DMS153 treated with DMSO at 0.1 percent for 48 hours (cell line): ENCODE data around the gene ABCA1.
"Not testable (repeated sequence)": the region's sequence is repeated elsewhere in the genome, so short reads cannot be mapped to it uniquely, and the experiment has no call there.

Source experiments
- DNase-seq: peaks from one replicate; lab custom pipeline; 2025; ENCODE audit not compliant: unreplicated experiment; lab: John Stamatoyannopoulos, UW

The ABCA1 gene

GRCh38 chr9:104927912-104928740 lies at the start of gene ABCA1:
Gene ABCA1 (minus strand): TSS chr9:104928155. CDS start chr9:104903679, 24,476 bp downstream.
- DNase-seq = peak; percentile 49

- no peak for DNase-seq
Measured at GRCh38 chr9:104977580-104977979, 49.6 kb upstream of the ABCA1 start.

GRCh38 chr9:104977168-104977567 lies 49.2 kb upstream of the ABCA1 start:
- DNase-seq = no peak

- DNase-seq = not testable (repeated sequence)
Measured at GRCh38 chr9:104975966-104976595, 48.1 kb upstream of the ABCA1 start.

GRCh38 chr9:104974053-104974962 lies 46.4 kb upstream of the ABCA1 start:
- DNase-seq = no peak

- no peak for DNase-seq
Measured at GRCh38 chr9:104972242-104972866, 44.4 kb upstream of the ABCA1 start.

- no peak for DNase-seq
Measured at GRCh38 chr9:104971511-104971910, 43.6 kb upstream of the ABCA1 start.

GRCh38 chr9:104970271-104970987 lies 42.5 kb upstream of the ABCA1 start:
- no peak for DNase-seq

- DNase-seq = no peak
Measured at GRCh38 chr9:104969116-104969515, 41.2 kb upstream of the ABCA1 start.

GRCh38 chr9:104968025-104968982 lies 40.3 kb upstream of the ABCA1 start:
- DNase-seq = peak; percentile 79

- DNase-seq = no peak
Measured at GRCh38 chr9:104963076-104963475, 35.1 kb upstream of the ABCA1 start.

- no peak for DNase-seq
Measured at GRCh38 chr9:104961701-104962359, 33.9 kb upstream of the ABCA1 start.

GRCh38 chr9:104961238-104961637 lies 33.3 kb upstream of the ABCA1 start:
- peak; percentile 84 for DNase-seq

GRCh38 chr9:104960662-104961061 lies 32.7 kb upstream of the ABCA1 start:
- peak; percentile 19 for DNase-seq

- no peak for DNase-seq
Measured at GRCh38 chr9:104958751-104959150, 30.8 kb upstream of the ABCA1 start.

GRCh38 chr9:104958006-104958405 lies 30.1 kb upstream of the ABCA1 start:
- DNase-seq = not testable (repeated sequence)

GRCh38 chr9:104951487-104951886 lies 23.5 kb upstream of the ABCA1 start:
- no peak for DNase-seq

- DNase-seq = no peak
Measured at GRCh38 chr9:104950838-104951237, 22.9 kb upstream of the ABCA1 start.

- no peak for DNase-seq
Measured at GRCh38 chr9:104948277-104948676, 20.3 kb upstream of the ABCA1 start.
